Measurements from ENCODE around the gene MPDZ. TPM values are rescaled to one million over a fixed set of nuclear protein-coding genes. Genes with fewer than 3 reads are reported as not detected.

The MPDZ gene
- total RNA-seq, 3 donors from 2014 or later (not counting 1 experiment from before 2014, with no cell fraction given) = not detected

DNA sequence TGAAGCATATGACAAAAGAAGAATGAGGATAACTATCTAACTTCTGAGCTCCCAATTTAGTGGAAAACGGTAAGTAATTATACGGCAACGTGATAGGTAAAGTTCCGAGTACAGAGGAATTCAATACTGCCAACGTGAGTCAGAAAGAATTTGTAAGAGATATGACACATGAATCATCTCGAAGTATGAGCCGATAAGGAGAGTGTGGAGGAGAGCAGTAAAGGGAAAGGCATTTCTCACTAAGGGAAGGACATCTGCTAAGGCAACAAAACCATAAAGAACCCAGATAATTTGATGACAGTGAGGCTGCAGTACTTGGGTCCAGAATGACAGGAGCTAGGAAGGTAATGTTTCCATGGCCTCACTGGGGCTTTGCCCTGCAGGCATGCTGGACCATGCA, 11.0 kb downstream of the MPDZ start:
- 90% methylated on average over 7 of the region's 7 CpGs for WGBS (ENCODE audit: insufficient coverage)
- Mint-ChIP-seq H3K4me3 (no peak overlapping the region), H3K27me3 (ENCODE audit: low read depth in 2 of 2) (no peaks in the 10 kb centered on the region), H3K27ac (no peak overlapping the region), H3K9me3 (peaks cover 6% of the 10 kb centered on the region in 2 donors), H3K36me3 (no peaks in the 10 kb centered on the region), H3K4me1 (no peaks in the 10 kb centered on the region)
- intact Hi-C loops (cut with micrococcal nuclease) = no loop called here
- TF ChIP-seq CTCF (IDR thresholded peaks at IDR 0.05) = no peak
- no peaks in the 10 kb centered on the region for H3K27me3 ChIP-seq (ENCODE audit: control insufficient read depth, insufficient read depth, low read length)
- ATAC-seq = no peak
- DNase-seq = no peak
- no peaks in the 10 kb centered on the region for H3K9me3 ChIP-seq (ENCODE audit: control insufficient read depth, insufficient read depth, low read length)
- H3K4me3 ChIP-seq (ENCODE audit: low read length) = no peak overlapping the region
- no peaks in the 10 kb centered on the region for H3K4me1 ChIP-seq (ENCODE audit: control insufficient read depth, insufficient read depth, low read length)
- no peak overlapping the region for H3K27ac ChIP-seq (ENCODE audit: low read length)
- H3K36me3 ChIP-seq (ENCODE audit: control insufficient read depth, insufficient read depth, low read length) = no peaks in the 10 kb centered on the region

DNA sequence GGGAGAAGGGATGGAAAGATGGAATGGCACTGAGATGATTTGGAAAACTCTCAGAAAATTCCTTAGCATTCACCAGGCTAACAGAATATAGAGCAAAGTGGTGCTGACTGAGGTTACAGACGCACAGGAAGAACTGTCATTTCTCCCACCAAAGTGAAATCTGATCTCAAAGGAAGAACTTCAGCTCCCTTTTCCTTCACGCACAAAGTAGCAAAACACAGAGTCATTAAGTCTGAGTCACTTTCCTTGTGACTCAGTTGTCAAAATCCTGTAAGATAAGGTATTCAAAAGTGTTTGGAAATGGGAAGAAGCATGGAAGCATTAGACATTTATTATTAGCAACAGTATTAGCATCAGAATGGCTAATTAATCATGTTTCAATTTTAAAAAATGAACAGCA, 11.7 kb downstream of the MPDZ start:
- ATAC-seq = no peak

GRCh38 chr9:13266167-13266566, 13.3 kb downstream of the MPDZ start:
- WGBS (ENCODE audit: insufficient coverage) = 75% methylated on average over 1 of the region's 2 CpGs
- Mint-ChIP-seq H3K27me3 (ENCODE audit: low read depth in 2 of 2) (no peaks in the 10 kb centered on the region), H3K9me3 (peaks cover 3 to 6% of the 10 kb centered on the region in 2 donors), H3K36me3 (no peaks in the 10 kb centered on the region), H3K4me1 (no peaks in the 10 kb centered on the region), H3K27ac (no peak overlapping the region), H3K4me3 (no peak overlapping the region)
- no peaks in the 10 kb centered on the region for H3K27me3 ChIP-seq (ENCODE audit: control insufficient read depth, insufficient read depth, low read length)
- no peaks in the 10 kb centered on the region for H3K36me3 ChIP-seq (ENCODE audit: control insufficient read depth, insufficient read depth, low read length)
- H3K9me3 ChIP-seq (ENCODE audit: control insufficient read depth, insufficient read depth, low read length) = no peaks in the 10 kb centered on the region
- ATAC-seq = no peak
- no peak for DNase-seq
- no peak overlapping the region for H3K4me3 ChIP-seq (ENCODE audit: low read length)
- intact Hi-C loops (cut with micrococcal nuclease) = no loop called here
- H3K27ac ChIP-seq (ENCODE audit: low read length) = no peak overlapping the region
- no peak for TF ChIP-seq CTCF (IDR thresholded peaks at IDR 0.05)
- H3K4me1 ChIP-seq (ENCODE audit: control insufficient read depth, insufficient read depth, low read length) = no peaks in the 10 kb centered on the region

More for the DNA sequence above, 11.7 kb downstream of the MPDZ start:
- TF ChIP-seq CTCF (IDR thresholded peaks at IDR 0.05) = no peak
- WGBS (ENCODE audit: insufficient coverage) = 71% methylated on average over 2 of the region's 2 CpGs
- Histone ChIP-seq H3K27ac (ENCODE audit: low read length) (no peak overlapping the region), H3K27me3 (ENCODE audit: control insufficient read depth, insufficient read depth, low read length) (no peaks in the 10 kb centered on the region), H3K9me3 (ENCODE audit: control insufficient read depth, insufficient read depth, low read length) (no peaks in the 10 kb centered on the region), H3K4me3 (ENCODE audit: low read length) (no peak overlapping the region), H3K4me1 (ENCODE audit: control insufficient read depth, insufficient read depth, low read length) (no peaks in the 10 kb centered on the region), H3K36me3 (ENCODE audit: control insufficient read depth, insufficient read depth, low read length) (no peaks in the 10 kb centered on the region)
- DNase-seq = no peak
- Mint-ChIP-seq H3K27me3 (ENCODE audit: low read depth in 2 of 2) (no peaks in the 10 kb centered on the region), H3K9me3 (peaks cover 6% of the 10 kb centered on the region in 2 donors), H3K36me3 (no peaks in the 10 kb centered on the region), H3K27ac (no peak overlapping the region), H3K4me1 (no peaks in the 10 kb centered on the region), H3K4me3 (no peak overlapping the region)
- intact Hi-C loops (cut with micrococcal nuclease) = no loop called here

GRCh38 chr9:13264788-13265187, 14.7 kb downstream of the MPDZ start:
- no peaks in the 10 kb centered on the region for H3K9me3 ChIP-seq (ENCODE audit: control insufficient read depth, insufficient read depth, low read length)
- H3K4me1 ChIP-seq (ENCODE audit: control insufficient read depth, insufficient read depth, low read length) = no peaks in the 10 kb centered on the region
- no peak for TF ChIP-seq CTCF (IDR thresholded peaks at IDR 0.05)
- no peak overlapping the region for H3K27ac ChIP-seq (ENCODE audit: low read length)
- no peak for ATAC-seq
- Mint-ChIP-seq H3K27me3 (ENCODE audit: low read depth in 2 of 2) (no peaks in the 10 kb centered on the region), H3K27ac (no peak overlapping the region), H3K9me3 (peaks cover 8 to 13% of the 10 kb centered on the region in 2 donors), H3K4me3 (no peak overlapping the region), H3K36me3 (no peaks in the 10 kb centered on the region), H3K4me1 (no peaks in the 10 kb centered on the region)
- DNase-seq = no peak
- H3K36me3 ChIP-seq (ENCODE audit: control insufficient read depth, insufficient read depth, low read length) = no peaks in the 10 kb centered on the region
- no peaks in the 10 kb centered on the region for H3K27me3 ChIP-seq (ENCODE audit: control insufficient read depth, insufficient read depth, low read length)
- no peak overlapping the region for H3K4me3 ChIP-seq (ENCODE audit: low read length)
- intact Hi-C loops (cut with micrococcal nuclease) = no loop called here

All from natural killer cell (primary cell).